ENCODE measurements around the gene RSRC1.

DNA sequence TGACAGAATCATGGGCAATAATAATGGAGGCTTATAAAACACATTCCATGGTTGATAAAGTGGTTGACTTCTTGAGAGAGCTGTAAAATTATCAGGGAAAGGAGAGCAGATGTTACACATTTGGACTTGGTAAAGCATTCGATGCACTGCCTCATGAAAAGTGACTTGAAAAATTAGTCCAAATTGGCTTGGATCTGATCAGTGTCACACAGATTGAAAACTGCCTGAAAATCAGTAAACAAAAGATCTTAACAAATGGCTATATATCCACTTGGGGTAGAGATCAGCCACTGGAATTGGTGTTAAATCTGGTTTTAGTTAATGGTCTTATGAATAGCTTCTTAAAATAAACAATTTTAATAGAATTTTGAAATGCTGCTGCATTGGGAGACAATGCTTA, 24.0 kb upstream of the RSRC1 start:
- TF ChIP-seq, protein P1, sequence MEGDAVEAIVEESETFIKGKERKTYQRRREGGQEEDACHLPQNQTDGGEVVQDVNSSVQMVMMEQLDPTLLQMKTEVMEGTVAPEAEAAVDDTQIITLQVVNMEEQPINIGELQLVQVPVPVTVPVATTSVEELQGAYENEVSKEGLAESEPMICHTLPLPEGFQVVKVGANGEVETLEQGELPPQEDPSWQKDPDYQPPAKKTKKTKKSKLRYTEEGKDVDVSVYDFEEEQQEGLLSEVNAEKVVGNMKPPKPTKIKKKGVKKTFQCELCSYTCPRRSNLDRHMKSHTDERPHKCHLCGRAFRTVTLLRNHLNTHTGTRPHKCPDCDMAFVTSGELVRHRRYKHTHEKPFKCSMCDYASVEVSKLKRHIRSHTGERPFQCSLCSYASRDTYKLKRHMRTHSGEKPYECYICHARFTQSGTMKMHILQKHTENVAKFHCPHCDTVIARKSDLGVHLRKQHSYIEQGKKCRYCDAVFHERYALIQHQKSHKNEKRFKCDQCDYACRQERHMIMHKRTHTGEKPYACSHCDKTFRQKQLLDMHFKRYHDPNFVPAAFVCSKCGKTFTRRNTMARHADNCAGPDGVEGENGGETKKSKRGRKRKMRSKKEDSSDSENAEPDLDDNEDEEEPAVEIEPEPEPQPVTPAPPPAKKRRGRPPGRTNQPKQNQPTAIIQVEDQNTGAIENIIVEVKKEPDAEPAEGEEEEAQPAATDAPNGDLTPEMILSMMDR (conservative IDR thresholded peaks at IDR 0.05; ENCODE audit: low read length) = no peak
- TF ChIP-seq EZH2phosphoT487 (IDR thresholded peaks at IDR 0.05; ENCODE audit: borderline replicate concordance, low read depth, low read length) = no peak
